H9 (cell line): Measurements from ENCODE around the gene RHEX. TPM values are rescaled to one million over a fixed set of nuclear protein-coding genes. Genes with fewer than 3 reads are reported as not detected.

Source experiments
- DNase-seq: peaks from one replicate; pipeline ENCODE4 v3.0.0-alpha.2; 2017
- H2AFZ ChIP-seq: one replicate; pipeline ENCODE4 v1.6.1; 2013; ENCODE audit warnings: mild to moderate bottlenecking, low read length, control low read depth, moderate library complexity
- H2AK5ac ChIP-seq: 2 replicates; pipeline ENCODE4 v1.6.1; 2013; ENCODE audit warnings: low read length, control low read depth, mixed read lengths; ENCODE audit not compliant: insufficient read length
- H2BK120ac ChIP-seq: one replicate; pipeline ENCODE4 v1.6.1; 2013; ENCODE audit warnings: low read depth, mild to moderate bottlenecking, low read length, control low read depth, inconsistent platforms; ENCODE audit not compliant: poor library complexity, severe bottlenecking
- H2BK12ac ChIP-seq: 2 replicates; pipeline ENCODE4 v1.6.1; 2013; ENCODE audit warnings: low read length, control low read depth, mixed read lengths, low read depth; ENCODE audit not compliant: insufficient read length
- H2BK15ac ChIP-seq: 2 replicates; pipeline ENCODE4 v1.6.1; 2013; ENCODE audit warnings: low read depth, low read length, control low read depth
- H2BK20ac ChIP-seq: one replicate; pipeline ENCODE4 v1.6.1; 2013; ENCODE audit warnings: low read depth, mild to moderate bottlenecking, low read length, control low read depth, inconsistent platforms; ENCODE audit not compliant: poor library complexity, severe bottlenecking
- H2BK5ac ChIP-seq: 2 replicates; pipeline ENCODE4 v1.6.1; 2013; ENCODE audit warnings: low read length, control low read depth, mixed read lengths; ENCODE audit not compliant: insufficient read length
- H3K14ac ChIP-seq: 2 replicates; pipeline ENCODE4 v1.6.1; 2013; ENCODE audit warnings: low read length, control low read depth; ENCODE audit not compliant: insufficient read depth
- H3K18ac ChIP-seq: 2 replicates; pipeline ENCODE4 v1.6.1; 2013; ENCODE audit warnings: low read depth, mild to moderate bottlenecking, mixed read lengths, low read length, control low read depth; ENCODE audit not compliant: insufficient read length
- H3K23ac ChIP-seq: 2 replicates; pipeline ENCODE4 v1.6.1; 2013; ENCODE audit warnings: low read length, control low read depth, mixed read lengths, low read depth; ENCODE audit not compliant: insufficient read length
- H3K23me2 ChIP-seq: 2 replicates; pipeline ENCODE4 v1.6.1; 2013; ENCODE audit warnings: low read depth, mild to moderate bottlenecking, mixed read lengths, low read length, control low read depth; ENCODE audit not compliant: insufficient read length, poor library complexity, severe bottlenecking
- H3K27ac ChIP-seq: 2 replicates; pipeline ENCODE4 v1.5.1; 2013; ENCODE audit warnings: low read length, control low read depth, mixed read lengths, low read depth; ENCODE audit not compliant: insufficient read length
- H3K27me3 ChIP-seq: 2 replicates; pipeline ENCODE4 v1.6.1; 2013; ENCODE audit warnings: low read length, control low read depth, inconsistent platforms; ENCODE audit not compliant: insufficient read depth
- H3K4ac ChIP-seq: 2 replicates; pipeline ENCODE4 v1.6.1; 2013; ENCODE audit warnings: low read depth, mild to moderate bottlenecking, control low read depth, inconsistent platforms, low read length, moderate library complexity
- H3K4me1 ChIP-seq: 2 replicates; pipeline ENCODE4 v1.6.1; 2013; ENCODE audit warnings: low read length, control low read depth, inconsistent platforms; ENCODE audit not compliant: insufficient read depth
- H3K4me2 ChIP-seq: 2 replicates; pipeline ENCODE4 v1.6.1; 2013; ENCODE audit warnings: low read length, control low read depth, mixed read lengths; ENCODE audit not compliant: insufficient read length, insufficient read depth
- H3K56ac ChIP-seq: 2 replicates; pipeline ENCODE4 v1.6.1; 2013; ENCODE audit warnings: low read depth, mild to moderate bottlenecking, mixed read lengths, low read length, control low read depth; ENCODE audit not compliant: insufficient read length
- H3K79me1 ChIP-seq: 2 replicates; pipeline ENCODE4 v1.6.1; 2013; ENCODE audit warnings: low read depth, mild to moderate bottlenecking, moderate library complexity, low read length, control low read depth, inconsistent platforms; ENCODE audit not compliant: insufficient read depth, poor library complexity, severe bottlenecking
- H3K79me2 ChIP-seq: 2 replicates; pipeline ENCODE4 v1.6.1; 2013; ENCODE audit warnings: low read length, control low read depth, inconsistent platforms; ENCODE audit not compliant: insufficient read depth
- H3K9ac ChIP-seq: 2 replicates; pipeline ENCODE4 v1.6.1; 2013; ENCODE audit warnings: low read length, control low read depth, mixed read lengths; ENCODE audit not compliant: insufficient read length; ENCODE audit errors: extremely low read depth
- H3K9me3 ChIP-seq: one replicate; pipeline ENCODE4 v1.6.1; 2013; ENCODE audit warnings: low read depth, low read length, inconsistent platforms; ENCODE audit not compliant: control insufficient read depth
- H3T11ph ChIP-seq: one replicate; pipeline ENCODE4 v1.6.1; 2013; ENCODE audit warnings: mild to moderate bottlenecking, low read length, control low read depth, inconsistent platforms
- H4K20me1 ChIP-seq: one replicate; pipeline ENCODE4 v1.6.1; 2013; ENCODE audit not compliant: control insufficient read depth, insufficient read length, insufficient read depth
- H4K5ac ChIP-seq: 2 replicates; pipeline ENCODE4 v1.6.1; 2013; ENCODE audit warnings: low read depth, mild to moderate bottlenecking, mixed read lengths, low read length, control low read depth; ENCODE audit not compliant: insufficient read length
- H4K8ac ChIP-seq: replicated peaks from 2 replicates; pipeline ENCODE4 v1.6.1; 2013; ENCODE audit warnings: low read length, control low read depth, mixed read lengths, low read depth; ENCODE audit not compliant: insufficient read length
- H4K91ac ChIP-seq: 2 replicates; pipeline ENCODE4 v1.6.1; 2013; ENCODE audit warnings: low read depth, mild to moderate bottlenecking, moderate library complexity, mixed read lengths, low read length, control low read depth; ENCODE audit not compliant: insufficient read length
- H3K27ac Mint-ChIP-seq, 3 experiments: 2 replicates in 2 of 3; 3 replicates in 1 of 3; pipeline ENCODE4 v1.8.0; 2020 to 2021; ENCODE audit warnings: mixed read lengths in 3 of 3, mild to moderate bottlenecking in 1 of 3, moderate library complexity in 1 of 3
- H3K27me3 Mint-ChIP-seq: 2 replicates; pipeline ENCODE4 v1.8.0; 2021; ENCODE audit warnings: low read depth, mild to moderate bottlenecking, moderate library complexity, mixed read lengths
- H3K36me3 Mint-ChIP-seq, 3 experiments: 2 replicates in 2 of 3; 3 replicates in 1 of 3; pipeline ENCODE4 v1.8.0; 2020 to 2021; ENCODE audit warnings: low read depth in 3 of 3, mixed read lengths in 3 of 3; ENCODE audit not compliant: insufficient read depth in 1 of 3
- H3K4me1 Mint-ChIP-seq, 2 experiments: 2 replicates each; pipeline ENCODE4 v1.8.0; 2020; ENCODE audit warnings: mixed read lengths in 2 of 2
- H3K4me3 Mint-ChIP-seq, 2 experiments: 2 replicates in 1 of 2; 3 replicates in 1 of 2; pipeline ENCODE4 v1.8.0; 2020 to 2021; ENCODE audit warnings: mild to moderate bottlenecking in 2 of 2, mixed read lengths in 2 of 2, moderate library complexity in 1 of 2
- H3K9me3 Mint-ChIP-seq, 2 experiments: 2 replicates in 1 of 2; 3 replicates in 1 of 2; pipeline ENCODE4 v1.8.0; 2020; ENCODE audit warnings: mild to moderate bottlenecking in 2 of 2, mixed read lengths in 2 of 2, moderate library complexity in 1 of 2
- CTCF ChIP-seq: fragments of 200-600 bp; sonication (generic); conservative IDR thresholded peaks from 3 replicates; pipeline ENCODE4 v1.8.0; 2021; ENCODE audit warnings: antibody characterized with exemption, mild to moderate bottlenecking
- WGBS: extraction: QIAGEN DNeasy Blood & Tissue Kit; methylation state at CpG from one replicate; pipeline ENCODE4 v1.1.7; 2013; ENCODE audit warnings: missing lambda C conversion rate, low lambda C conversion rate, mixed read lengths; ENCODE audit not compliant: insufficient read length; ENCODE audit errors: extremely low coverage; 5-methylcytosine and 5-hydroxymethylcytosine counted together
- total RNA-seq: library from RNA; stranded (reverse); gene quantifications from 2 replicates; pipeline ENCODE4 v1.2.1, GENCODE V29; 2021

RHEX gene
- total RNA-seq, 1 experiment from 2014 or later, result not detected

- no peak overlapping the region for H4K91ac ChIP-seq
- H2BK120ac ChIP-seq, result no peak overlapping the region
- H2AK5ac ChIP-seq, result no peak overlapping the region
- H3K79me2 ChIP-seq, result no peaks in the 10 kb centered on the region
- H3K18ac ChIP-seq, result no peak overlapping the region
- no peak overlapping the region for H4K8ac ChIP-seq
- H2AFZ ChIP-seq, result no peak overlapping the region
- H3T11ph ChIP-seq, result no peak overlapping the region
- no peak overlapping the region for H3K4me2 ChIP-seq
- Mint-ChIP-seq H3K9me3 (peaks cover 0 to 2% of the 10 kb centered on the region in 2 experiments; a peak in 3 of 5 replicates), H3K27ac (no peak overlapping the region), H3K4me3 (no peak overlapping the region), H3K36me3 (peaks cover 0 to 5% (median 0%) of the 10 kb centered on the region in 3 experiments; a peak in 3 of 7 replicates), H3K27me3 (peaks cover 8% of the 10 kb centered on the region), H3K4me1 (peaks cover 5 to 9% of the 10 kb centered on the region in 2 experiments)
- H3K23ac ChIP-seq, result no peak overlapping the region
- no peaks in the 10 kb centered on the region for H4K20me1 ChIP-seq
- no peak overlapping the region for H4K5ac ChIP-seq
- no peaks in the 10 kb centered on the region for H3K9me3 ChIP-seq
- H3K27ac ChIP-seq, result no peak overlapping the region
- no peak overlapping the region for H2BK5ac ChIP-seq
- H3K27me3 ChIP-seq, result no peaks in the 10 kb centered on the region
- H3K4ac ChIP-seq, result no peak overlapping the region
- H2BK12ac ChIP-seq, result no peak overlapping the region
- DNase-seq, result no peak
- no peak overlapping the region for H3K56ac ChIP-seq
- WGBS, result no CpG with 5 or more reads among the region's 2 CpGs
- TF ChIP-seq CTCF, result no peak
- H3K9ac ChIP-seq, result no peak overlapping the region
- H3K4me1 ChIP-seq, result no peaks in the 10 kb centered on the region; the same call in 1 of the 2 replicates
- H2BK15ac ChIP-seq, result no peak overlapping the region
- no peak overlapping the region for H3K14ac ChIP-seq
- no peak overlapping the region for H2BK20ac ChIP-seq
- no peaks in the 10 kb centered on the region for H3K23me2 ChIP-seq
- no peaks in the 10 kb centered on the region for H3K79me1 ChIP-seq
These were observed 91.6 kb downstream of the RHEX start for GRCh38 chr1:206144605-206145004.
